Stimulated activated naive B cell treated with anti-CD40 and anti-IgM and Interleukin-4, amounts not matched to agents 10 μg/mL and 1 μg/mL and 100 μg/mL, for 72 hours (primary cell): ENCODE data around the gene MIEF1.
A peak's percentile ranks its signal among the peaks of the same experiment; 100 is the strongest.

ENCODE experiments used
- ATAC-seq, 2 donors: fragments of 150-1000 bp; cut with Tn5 transposase; replicated peaks; 2 replicates each; pipeline ENCODE4 v1.10.0; 2021; ENCODE audit warnings: moderate library complexity in 1 of 2
- DNase-seq: peaks from one replicate; pipeline ENCODE4 v3.0.0; 2021
- H3K27ac Mint-ChIP-seq: one replicate; pipeline ENCODE4 v1.8.0; 2022; ENCODE audit warnings: mild to moderate bottlenecking, mixed read lengths
- H3K27me3 Mint-ChIP-seq, 2 donors: one replicate each; pipeline ENCODE4 v1.8.0; 2022; ENCODE audit warnings: mixed read lengths in 2 of 2
- H3K36me3 Mint-ChIP-seq, 2 donors: one replicate each; pipeline ENCODE4 v1.8.0; 2022; ENCODE audit warnings: mixed read lengths in 2 of 2, mild to moderate bottlenecking in 1 of 2
- H3K4me1 Mint-ChIP-seq, 2 donors: one replicate each; pipeline ENCODE4 v1.8.0; 2022; ENCODE audit warnings: mixed read lengths in 2 of 2, mild to moderate bottlenecking in 1 of 2
- H3K4me3 Mint-ChIP-seq, 2 donors: one replicate each; pipeline ENCODE4 v1.8.0; 2022; ENCODE audit warnings: mild to moderate bottlenecking in 2 of 2, mixed read lengths in 2 of 2, moderate library complexity in 1 of 2
- H3K9me3 Mint-ChIP-seq, 2 donors: one replicate each; pipeline ENCODE4 v1.8.0; 2022; ENCODE audit warnings: mixed read lengths in 2 of 2, mild to moderate bottlenecking in 1 of 2

The MIEF1 gene

DNA sequence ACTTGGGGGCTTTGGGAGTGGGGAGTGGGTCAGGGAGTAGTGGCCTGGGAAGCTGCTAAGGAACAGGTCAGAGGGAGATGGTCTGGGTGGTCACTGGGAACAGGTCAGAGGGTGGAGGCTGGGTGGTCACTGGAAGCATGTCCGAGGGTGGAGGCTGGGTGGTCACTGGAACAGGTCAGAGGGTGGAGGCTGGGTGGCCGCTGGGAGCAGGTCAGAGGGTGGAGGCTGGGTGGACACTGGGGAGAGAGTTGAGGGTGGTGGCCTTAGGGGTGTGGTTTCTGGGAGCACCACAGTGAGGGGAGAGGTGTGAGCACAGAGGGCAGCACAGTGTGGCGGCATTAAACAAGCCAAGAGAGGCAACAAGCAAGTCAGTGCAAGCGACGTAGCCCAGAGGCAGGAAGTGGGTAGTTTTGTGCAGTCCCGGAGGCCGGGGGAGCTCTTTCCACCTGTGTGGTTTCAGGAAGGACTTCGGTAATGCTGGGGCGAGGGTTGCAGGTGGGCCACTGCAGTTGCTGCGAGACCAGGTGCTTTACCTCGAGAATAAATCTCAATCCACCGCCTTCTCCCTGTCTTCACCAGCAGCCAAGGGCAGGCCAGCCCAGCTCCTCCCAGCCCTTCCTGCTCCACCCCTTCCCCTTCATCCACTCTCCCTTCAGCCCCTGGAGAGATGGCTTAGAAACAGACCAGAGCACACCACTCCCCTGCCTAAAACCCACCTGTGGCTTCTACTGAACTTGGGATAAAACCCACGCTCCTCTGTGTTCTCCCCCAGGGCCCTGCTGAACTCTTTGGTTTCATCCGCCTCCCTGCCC, 65.3 kb downstream of the MIEF1 start:
- DNase-seq (no peak), ATAC-seq (peak; percentile 75 to 80)
- Mint-ChIP-seq H3K9me3 (peaks cover 8 to 9% of the 10 kb centered on the region in 2 donors), H3K36me3 (peaks cover 0 to 7% of the 10 kb centered on the region in 2 donors), H3K27me3 (peaks cover 20% of the 10 kb centered on the region in 2 donors), H3K27ac (no peak overlapping the region), H3K4me1 (peaks cover 12 to 14% of the 10 kb centered on the region in 2 donors), H3K4me3 (peak overlapping the region in 1 of 2 donors; percentile 6)
